Globus pallidus (tissue), 1 donor: ENCODE measurements around the gene STXBP5.

Source experiments
- DNase-seq: peaks from one replicate; pipeline ENCODE4 v3.0.0-alpha.2; 2015; ENCODE audit warnings: low spot score

Gene STXBP5

GRCh38 chr6:147381712-147382111, 177.5 kb downstream of the STXBP5 start:
- DNase-seq, result no peak

- DNase-seq, result peak; percentile 17
Observed at GRCh38 chr6:147382945-147383554, 178.8 kb downstream of the STXBP5 start.

DNA sequence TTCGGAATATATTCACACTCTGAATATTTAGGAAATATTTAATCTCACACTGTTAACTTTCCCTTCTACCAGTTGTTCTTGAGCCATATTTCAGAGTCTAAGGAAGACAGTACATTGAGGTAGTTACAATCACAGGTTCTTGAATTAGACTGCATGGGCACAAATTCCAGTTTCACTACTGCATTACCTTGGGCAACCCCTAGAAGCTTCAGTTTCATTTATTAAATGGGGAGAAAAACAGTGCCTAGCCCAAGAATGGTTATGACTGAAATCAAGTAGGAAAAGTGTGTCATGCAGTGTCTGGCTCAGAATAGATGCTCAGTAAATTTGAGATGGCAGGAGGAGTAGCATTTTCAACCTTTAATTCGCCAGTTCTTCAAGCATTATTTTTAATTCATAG, 179.8 kb downstream of the STXBP5 start:
- DNase-seq, result no peak

- no peak for DNase-seq
Observed at GRCh38 chr6:147384737-147385710, 180.8 kb downstream of the STXBP5 start.

DNA sequence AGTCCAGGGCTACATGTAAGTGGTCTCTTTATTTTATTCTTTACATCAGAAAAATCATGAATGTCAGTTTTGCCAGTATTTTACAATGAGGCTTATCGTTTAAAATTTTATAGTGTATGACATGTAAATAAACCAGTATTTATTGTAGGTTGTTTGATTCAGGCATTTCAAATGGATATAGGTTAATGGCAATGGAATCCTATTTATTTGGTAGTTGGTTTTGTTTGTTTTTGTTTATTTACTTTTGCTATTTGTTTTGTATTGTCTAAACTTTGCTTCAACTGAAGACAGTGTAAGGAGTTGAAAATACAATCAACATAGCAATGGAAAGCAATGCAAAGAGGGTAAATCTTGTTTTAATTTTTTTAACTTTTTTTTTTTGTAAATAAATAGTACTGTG, 185.2 kb downstream of the STXBP5 start:
- no peak for DNase-seq

GRCh38 chr6:147390909-147391536, 186.8 kb downstream of the STXBP5 start:
- peak; percentile 12 for DNase-seq

GRCh38 chr6:147392917-147393625, 188.9 kb downstream of the STXBP5 start:
- DNase-seq, result no peak

DNA sequence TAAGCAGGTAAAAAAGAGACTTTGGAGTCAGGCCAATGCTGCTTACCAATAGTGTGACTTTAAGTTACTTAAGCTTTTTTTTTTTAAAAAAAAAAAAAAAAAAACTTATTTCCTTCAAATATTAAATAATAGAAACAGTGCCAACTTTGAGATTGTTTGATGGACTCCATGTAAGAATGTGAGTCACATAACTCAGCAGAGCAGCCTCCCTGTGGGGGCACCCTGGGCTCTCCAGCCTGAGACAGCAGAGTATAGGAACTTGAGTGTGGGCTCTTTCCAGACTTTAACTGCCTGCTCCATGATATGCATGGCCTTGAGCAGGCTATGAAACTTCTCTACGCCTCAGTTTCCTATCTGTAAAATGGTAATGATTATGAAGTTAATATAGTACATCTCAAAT, 190.9 kb downstream of the STXBP5 start:
- DNase-seq, result no peak

DNA sequence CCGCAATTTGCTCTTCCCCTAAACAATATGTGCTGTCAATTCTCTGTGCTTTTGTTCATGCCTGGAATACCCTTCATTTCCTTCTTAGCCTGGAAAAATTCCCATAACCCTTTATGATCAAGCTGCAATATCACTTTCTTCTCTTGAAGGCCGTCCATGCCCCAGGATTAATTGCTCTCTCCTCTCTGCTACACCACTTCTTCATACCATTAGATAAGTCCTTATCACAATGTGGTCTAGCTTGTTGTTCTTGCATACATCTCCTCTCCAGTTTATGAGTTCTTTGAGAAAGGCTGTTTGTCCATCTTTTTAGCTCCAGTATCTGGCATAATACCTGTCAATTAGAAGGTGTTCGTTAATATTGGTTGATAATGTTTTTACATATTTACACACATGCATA, 193.1 kb downstream of the STXBP5 start:
- DNase-seq, result no peak

DNA sequence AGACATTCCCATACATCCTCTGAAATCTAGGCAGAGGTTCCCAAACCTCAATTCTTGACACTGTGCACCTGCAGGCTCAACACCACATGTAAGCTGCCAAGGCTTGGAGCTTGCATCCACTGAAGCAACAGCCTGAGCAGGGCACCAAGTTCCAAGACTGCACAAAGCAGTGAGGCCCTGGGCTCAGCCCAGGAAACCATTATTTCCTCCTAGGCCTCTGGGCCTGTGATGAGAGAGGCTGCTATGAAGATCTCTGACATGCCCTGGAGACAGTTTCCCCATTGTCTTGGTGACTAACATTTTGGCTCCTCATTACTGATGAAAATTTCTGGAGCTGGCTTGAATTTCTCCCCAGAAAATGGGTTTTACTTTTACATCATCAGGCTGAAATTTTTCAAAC, 196.8 kb downstream of the STXBP5 start:
- DNase-seq, result no peak

DNA sequence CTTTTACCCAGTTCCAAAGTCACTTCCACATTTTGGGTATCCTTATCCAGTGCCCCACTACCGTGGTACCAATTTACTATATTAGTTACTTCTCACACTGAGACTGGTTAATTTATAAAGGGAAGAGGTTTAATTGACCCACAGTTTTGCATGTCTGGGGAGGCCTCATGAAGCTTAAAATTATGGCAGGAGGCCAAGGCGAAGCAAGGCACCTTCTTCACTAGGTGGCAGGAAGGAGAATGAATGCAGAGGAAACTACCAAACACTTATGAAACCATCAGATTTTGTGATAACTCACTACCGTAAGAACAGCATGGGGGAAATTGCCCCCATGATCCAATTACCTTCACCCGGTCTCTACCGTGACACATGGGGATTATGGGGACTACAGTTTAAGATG, 197.6 kb downstream of the STXBP5 start:
- no peak for DNase-seq

GRCh38 chr6:147406783-147407182, 202.6 kb downstream of the STXBP5 start:
- no peak for DNase-seq

DNA sequence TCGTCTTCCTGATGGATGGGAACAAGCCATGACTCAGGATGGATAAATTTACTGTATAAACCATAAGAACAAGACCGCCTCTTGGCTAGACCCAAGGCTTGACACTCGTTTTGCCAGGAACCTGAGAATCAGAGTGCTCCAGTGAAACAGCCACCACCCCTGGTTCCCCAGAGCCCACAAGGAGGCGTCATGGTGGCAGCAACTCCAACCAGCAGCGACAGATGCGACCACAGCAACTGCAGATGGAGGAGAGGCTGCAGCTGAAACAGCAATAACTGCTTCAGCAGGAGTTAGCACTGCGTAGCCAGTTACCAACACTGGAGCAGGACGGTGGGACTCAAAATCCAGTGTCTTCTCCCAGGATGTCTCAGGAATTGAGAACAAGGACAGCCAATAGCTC, 203.4 kb downstream of the STXBP5 start:
- DNase-seq, result no peak

- DNase-seq, result no peak
Observed at GRCh38 chr6:147416622-147417021, 212.4 kb downstream of the STXBP5 start.

GRCh38 chr6:147417954-147418353, 213.7 kb downstream of the STXBP5 start:
- DNase-seq, result no peak

GRCh38 chr6:147418523-147418922, 214.3 kb downstream of the STXBP5 start:
- DNase-seq, result no peak

DNA sequence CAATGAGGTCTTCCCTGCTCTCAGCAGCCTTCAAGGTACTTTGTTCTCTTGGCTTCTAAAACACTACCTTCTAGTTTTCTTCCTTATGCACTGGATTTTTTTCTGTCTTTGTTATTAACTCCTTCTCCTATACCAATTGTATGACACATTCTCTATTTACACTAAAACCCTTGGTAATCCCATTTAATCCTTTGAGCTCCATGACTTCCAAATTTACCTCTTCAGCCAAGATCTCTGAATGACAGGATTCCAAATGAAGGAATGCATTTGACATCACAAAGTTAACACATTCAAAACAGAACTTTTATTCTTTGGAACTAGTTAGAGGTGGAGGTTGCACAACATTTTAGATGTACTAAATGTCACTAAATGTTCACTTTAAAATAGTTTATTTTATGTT, 217.7 kb downstream of the STXBP5 start:
- no peak for DNase-seq

- DNase-seq, result no peak
Observed at GRCh38 chr6:147423111-147423510, 218.9 kb downstream of the STXBP5 start.

GRCh38 chr6:147429794-147430193, 225.6 kb downstream of the STXBP5 start:
- DNase-seq, result no peak

GRCh38 chr6:147430811-147431210, 226.6 kb downstream of the STXBP5 start:
- no peak for DNase-seq

DNA sequence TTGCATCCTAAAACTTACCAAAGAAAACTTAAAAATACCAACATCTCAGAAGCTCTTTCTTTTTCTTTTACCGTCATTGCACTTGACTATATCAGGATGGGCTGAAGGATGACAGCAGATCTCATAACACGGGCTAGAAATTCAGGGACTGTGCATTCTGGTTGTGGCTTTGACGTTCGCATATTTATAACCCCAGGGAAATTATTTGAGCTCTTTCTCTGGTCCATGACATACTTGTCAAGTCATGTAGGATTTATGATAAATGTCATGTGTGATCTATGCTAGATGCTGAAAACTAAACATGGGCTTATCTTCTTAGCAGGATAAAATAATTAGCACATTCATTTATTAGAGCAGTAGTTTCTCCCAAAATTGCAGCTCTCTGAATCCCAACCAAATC, 229.9 kb downstream of the STXBP5 start:
- no peak for DNase-seq

DNA sequence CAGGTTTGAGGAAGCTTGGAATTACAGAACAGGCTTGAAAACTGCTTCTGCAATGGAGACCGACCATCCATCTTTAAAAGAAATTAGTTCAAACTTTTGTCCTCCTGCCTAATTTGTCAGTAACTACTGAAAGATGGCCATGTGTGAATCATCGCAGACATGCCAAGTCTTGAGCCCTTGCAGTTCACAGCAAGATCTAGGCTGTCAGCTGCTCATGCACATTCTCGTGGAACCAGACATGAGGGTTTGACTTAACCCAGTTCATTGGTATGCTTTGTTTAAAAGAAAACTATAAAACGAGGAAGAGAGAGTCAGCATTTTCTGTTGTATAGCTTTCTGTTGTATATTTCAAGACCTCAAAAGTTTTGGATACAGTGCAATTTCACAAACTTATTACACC, 230.3 kb downstream of the STXBP5 start:
- DNase-seq, result no peak
